GM18505 (cell line): ENCODE results near the gene TRIM66.

Source experiments
- ATAC-seq: cut with Tn5 transposase; IDR thresholded peaks from one replicate; pipeline ENCODE4 v1.9.1; 2021; ENCODE audit not compliant: unreplicated experiment
- POLR2A ChIP-seq: IDR thresholded peaks from 4 replicates; pipeline ENCODE4 v1.6.1; 2011; ENCODE audit warnings: borderline replicate concordance; ENCODE audit not compliant: insufficient read depth, insufficient read length; ENCODE audit errors: extremely low read depth

Gene TRIM66, protein sequence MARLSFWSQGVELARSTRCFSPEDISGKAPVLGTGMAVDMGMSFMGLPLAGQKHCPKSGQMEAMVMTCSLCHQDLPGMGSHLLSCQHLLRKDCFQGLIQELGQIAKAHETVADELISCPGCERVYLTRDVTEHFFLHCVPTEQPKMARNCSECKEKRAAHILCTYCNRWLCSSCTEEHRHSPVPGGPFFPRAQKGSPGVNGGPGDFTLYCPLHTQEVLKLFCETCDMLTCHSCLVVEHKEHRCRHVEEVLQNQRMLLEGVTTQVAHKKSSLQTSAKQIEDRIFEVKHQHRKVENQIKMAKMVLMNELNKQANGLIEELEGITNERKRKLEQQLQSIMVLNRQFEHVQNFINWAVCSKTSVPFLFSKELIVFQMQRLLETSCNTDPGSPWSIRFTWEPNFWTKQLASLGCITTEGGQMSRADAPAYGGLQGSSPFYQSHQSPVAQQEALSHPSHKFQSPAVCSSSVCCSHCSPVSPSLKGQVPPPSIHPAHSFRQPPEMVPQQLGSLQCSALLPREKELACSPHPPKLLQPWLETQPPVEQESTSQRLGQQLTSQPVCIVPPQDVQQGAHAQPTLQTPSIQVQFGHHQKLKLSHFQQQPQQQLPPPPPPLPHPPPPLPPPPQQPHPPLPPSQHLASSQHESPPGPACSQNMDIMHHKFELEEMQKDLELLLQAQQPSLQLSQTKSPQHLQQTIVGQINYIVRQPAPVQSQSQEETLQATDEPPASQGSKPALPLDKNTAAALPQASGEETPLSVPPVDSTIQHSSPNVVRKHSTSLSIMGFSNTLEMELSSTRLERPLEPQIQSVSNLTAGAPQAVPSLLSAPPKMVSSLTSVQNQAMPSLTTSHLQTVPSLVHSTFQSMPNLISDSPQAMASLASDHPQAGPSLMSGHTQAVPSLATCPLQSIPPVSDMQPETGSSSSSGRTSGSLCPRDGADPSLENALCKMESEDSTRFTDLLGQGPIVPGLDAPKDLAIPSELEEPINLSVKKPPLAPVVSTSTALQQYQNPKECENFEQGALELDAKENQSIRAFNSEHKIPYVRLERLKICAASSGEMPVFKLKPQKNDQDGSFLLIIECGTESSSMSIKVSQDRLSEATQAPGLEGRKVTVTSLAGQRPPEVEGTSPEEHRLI (N-terminal part only)

DNA sequence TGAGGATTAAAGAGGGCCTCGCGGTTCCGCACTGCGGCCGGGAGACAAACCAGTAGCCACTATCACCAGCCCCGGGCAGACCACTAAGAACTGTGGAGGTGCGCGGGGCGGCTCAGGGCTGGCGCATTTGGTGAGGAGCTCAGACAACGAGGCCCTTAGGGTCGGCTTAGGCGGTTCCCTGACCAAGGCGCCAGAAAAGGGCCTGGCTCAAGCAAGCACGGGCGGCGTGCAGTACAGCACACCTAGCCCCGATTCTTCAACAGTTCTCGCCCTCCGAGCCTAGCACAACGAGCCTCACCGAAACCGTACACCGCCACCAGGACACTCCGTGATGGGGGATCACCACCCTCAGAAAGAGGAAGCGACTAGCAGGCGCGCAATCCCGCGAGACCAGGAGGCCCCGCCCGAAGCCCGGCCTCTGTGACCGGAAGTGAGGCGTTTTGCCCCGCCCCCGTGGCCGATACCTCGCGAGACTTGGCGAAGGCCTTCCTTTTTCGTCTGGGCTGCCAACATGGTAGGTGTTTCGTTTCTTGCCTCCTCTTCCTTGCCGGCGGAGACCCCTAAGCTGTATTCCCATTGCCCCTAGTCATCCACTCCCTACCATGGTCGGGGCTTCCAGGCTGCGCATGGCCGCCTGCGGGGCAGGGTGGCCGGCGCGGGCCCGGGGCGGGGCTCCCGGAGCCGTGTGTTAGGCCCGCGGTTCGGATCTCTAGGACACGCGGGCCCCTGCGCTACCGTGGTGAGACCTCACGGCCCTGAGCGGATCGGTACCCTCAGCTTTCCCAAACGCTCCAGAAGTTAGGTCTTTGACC lies at the start of gene TRIM66, which contains the start of gene RPL27A:
TRIM66 (minus strand) TSS at position 363 of the 812 bp plus-strand sequence. CDS start 10,391 bp downstream, outside the sequence.
RPL27A (plus strand) TSS at position 490 of the 812 bp plus-strand sequence; CDS start at position 512, 22 bp downstream.
- TF ChIP-seq POLR2A: peak; percentile 99
- ATAC-seq: peak; percentile 96

DNA sequence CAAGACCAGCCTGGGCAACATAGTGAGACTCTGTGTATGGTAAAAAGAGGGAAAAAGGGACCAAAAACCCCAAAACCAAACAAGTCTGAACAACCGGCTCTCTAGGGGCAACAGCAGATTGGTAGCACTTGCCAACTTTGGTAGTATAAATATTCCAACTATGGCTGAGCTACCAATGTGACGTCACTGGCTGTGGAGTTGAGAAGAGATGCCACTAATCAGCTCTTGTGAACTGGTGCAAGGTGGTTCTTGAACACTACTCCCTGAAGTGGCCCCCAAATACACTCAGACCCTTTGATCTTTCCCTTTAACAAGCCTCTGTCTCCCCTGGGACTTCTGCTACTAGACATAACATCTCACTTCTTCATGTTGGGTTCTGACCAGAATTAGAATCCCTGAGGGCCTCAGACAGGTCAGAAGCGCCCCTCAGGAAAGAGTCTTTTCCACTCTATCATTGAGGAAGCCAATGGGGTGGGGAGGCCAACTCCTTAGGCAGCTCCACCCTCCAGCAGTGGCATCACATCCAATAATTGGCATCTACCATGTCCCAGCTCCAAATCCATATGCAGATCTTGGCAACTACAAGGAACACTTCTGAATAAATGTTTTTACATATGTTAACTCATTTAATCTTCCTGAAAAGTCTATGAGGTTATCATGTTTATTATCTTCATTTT lies 49.3 kb upstream of the TRIM66 start:
- no peak for ATAC-seq
- no peak for TF ChIP-seq POLR2A

DNA sequence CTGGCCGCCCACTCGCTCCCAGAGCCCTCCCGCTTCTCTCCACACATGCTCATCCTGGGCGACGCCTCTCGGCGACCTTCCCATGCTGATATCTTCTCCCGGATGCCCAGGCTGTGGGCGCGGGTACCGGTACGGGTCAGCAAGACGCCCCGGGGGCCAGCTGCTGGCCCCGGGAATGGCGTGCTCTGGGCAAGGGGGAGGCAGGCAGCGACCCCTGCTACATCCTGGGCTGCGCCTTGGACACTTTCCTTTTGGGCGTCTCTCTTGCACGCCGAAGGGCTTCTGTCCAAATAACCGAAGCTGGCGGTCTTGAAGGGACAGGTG lies 48.2 kb upstream of the TRIM66 start:
- no peak for TF ChIP-seq POLR2A
- no peak for ATAC-seq

DNA sequence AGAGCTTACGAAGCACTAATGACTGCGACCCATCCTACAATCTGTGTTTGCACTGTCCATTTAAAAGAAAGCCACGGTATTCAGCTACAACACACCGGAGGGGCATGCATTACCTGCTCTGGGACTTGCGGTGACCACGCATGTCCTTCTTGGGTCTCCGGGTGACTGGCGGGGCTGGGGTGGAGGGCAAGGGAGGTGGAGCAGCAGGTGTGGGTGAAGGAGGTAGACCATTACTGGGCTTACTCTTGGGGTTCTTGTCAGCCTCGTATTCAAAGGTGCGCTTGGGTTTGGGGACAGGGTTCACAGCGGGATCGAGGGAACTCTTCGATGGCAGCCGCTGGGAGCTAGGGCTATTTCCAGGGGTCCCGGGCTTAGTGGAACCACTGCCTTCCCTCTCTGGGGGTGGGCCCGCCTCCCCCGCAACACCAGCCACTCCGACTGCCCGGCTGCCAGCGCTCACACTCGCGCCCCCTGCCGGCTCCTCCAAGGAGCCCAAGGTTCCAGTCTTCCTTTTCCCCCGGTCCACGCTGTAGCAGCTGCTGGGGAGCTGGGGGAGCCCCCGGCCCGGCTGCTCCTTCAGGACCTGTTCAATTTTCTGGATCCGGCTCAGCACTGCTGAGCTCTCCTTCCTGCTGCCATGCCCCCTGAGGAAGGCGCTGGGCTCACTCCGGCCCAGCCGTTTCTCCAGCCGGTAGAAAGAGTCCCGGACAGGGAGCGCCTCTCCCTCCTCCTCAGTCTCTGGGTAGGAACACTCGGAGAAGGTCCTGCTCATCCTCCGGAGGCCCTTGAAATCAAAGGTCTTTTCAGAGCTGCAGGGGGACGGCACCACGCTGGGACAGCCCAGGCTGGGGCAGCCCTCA lies 47.6 kb upstream of the TRIM66 start:
- ATAC-seq: no peak

DNA sequence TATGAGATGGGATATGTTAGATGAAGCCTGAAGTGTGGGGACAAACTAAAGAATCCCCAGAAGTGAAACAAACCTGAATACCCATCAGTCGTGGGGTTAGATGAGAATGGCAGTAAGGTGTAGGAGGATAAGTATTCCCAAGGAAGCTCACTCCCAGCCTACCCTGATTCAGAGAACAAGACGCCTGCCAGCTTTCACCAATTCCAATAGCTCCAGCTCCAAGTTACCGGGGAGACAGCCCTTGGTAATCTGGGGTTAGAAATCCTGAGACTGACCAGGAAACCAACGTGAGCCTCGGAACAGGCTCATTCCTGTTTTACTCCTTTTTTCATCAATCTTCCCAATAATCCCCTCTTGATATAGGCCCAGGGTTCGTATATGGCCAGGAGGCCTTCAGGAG lies 46.6 kb upstream of the TRIM66 start:
- ATAC-seq: no peak
- TF ChIP-seq POLR2A: no peak

More for the DNA sequence above, 47.6 kb upstream of the TRIM66 start:
- no peak for TF ChIP-seq POLR2A

DNA sequence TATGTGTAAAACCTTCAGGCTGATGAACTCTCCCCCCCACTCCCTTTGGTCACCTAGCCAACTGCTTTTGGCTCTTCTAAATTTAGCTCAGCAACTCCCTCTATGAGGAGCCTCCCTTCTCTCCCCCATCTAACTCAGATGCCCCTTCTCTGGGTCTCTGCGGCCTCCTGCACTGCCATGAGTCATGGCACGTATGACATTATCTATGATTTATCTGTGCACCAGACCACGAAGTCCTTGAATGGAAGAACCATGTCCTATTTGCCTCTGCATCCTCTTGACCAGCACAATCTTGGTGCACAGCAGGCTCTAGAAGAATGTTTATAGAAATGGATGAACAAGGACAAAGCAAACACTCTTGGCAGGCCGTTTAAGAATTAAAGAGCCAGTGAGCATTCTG lies 46.1 kb upstream of the TRIM66 start:
- TF ChIP-seq POLR2A: no peak
- ATAC-seq: no peak

DNA sequence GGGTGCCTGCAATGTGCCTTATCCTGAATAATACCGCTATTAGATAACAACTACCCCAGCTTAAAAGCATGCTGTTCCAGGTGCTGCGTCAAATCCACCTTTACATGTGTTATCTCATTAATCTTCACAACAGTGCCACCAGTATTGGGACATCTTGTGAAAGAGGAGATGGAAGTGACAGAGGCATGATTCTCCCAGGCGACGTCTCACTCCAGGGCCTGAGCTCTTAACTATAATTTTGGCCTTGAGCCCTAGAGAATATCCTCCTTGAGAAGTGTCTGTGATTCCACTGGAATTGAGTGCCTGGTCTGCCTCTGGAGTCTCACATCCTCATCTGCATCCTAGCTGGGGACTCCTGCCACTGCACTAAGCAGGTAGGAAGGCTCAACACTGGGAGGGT lies 43.9 kb upstream of the TRIM66 start:
- TF ChIP-seq POLR2A: no peak
- ATAC-seq: no peak

DNA sequence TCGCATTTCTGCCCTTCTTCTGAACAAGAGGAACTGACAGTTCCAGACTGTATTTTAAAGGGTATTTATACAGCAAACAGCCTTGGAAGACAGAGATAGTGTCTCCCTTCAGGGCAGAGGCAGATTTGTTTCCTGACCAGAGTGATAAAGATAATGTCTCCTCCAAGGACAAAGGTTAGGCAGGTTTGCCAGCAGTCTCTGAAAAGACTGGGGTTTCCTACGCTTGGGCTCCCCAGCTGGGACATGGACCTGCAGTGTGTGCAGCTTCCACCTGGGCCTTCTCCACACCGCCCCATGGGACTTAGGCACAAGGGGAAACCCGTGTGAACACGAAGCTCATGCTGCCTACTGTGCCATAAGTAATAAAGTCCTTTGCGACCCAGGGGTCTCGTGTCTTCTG lies 42.2 kb upstream of the TRIM66 start:
- no peak for TF ChIP-seq POLR2A
- ATAC-seq: no peak

DNA sequence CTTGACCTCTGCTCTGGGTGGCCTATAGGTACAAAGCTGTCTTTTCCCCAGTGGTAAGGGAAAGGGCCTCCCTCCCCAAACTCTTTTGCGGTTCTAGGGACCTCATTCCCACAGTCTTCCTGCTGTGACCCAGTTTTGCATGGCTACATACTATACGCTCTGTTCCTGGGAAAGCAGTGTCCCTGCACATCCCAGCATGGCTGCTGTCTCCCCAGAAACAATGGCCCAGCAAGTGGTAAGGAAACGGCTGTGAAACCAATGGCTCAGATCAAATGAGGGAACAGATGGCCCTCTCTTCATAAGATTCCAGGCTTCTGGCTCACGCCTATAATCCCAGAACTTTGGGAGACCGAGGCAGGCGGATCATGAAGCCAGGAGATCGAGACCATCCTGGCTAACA lies 41.2 kb upstream of the TRIM66 start:
- no peak for ATAC-seq

DNA sequence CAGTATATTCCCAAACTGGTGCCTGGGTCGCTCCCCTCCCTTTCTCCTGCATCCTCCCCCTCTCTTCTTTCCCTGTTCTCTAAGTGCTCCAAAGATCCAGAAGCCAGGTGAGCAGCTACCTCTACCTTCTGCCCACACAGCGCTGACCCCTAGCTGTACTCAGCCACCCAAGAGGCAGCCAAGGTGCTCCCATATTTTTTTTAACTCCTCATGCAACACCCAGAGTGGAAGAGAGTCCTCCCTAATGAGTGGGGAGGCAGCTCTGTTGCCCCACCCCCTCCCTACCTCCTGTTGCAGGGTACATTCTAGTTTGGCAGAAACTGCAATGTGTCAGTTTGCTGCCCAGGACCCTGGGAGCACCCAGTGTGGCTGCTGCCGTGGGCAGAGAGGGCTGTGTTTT lies 40.3 kb upstream of the TRIM66 start:
- no peak for TF ChIP-seq POLR2A
- ATAC-seq: no peak

More for the DNA sequence above, 41.2 kb upstream of the TRIM66 start:
- TF ChIP-seq POLR2A: no peak
